Spleen (tissue), 7 donors: ENCODE results near the gene PHACTR1.

Experiments used
- CTCF ChIP-seq, 11 experiments: fragments of 200-600 bp in 7 of 11; fragments of 450-650 bp in 4 of 11; sonication (generic) in 4 of 11; IDR thresholded peaks in 8 of 11; conservative IDR thresholded peaks in 3 of 11; 1 replicate in 7 of 11; 2 replicates in 4 of 11; pipeline versions ENCODE4 v1.4.0 to v1.8.0; 2016 to 2021; ENCODE audit warnings: antibody characterized with exemption in 11 of 11, inconsistent platforms in 4 of 11, mild to moderate bottlenecking in 1 of 11
- POLR2A ChIP-seq, 3 donors: fragments of 450-650 bp; IDR thresholded peaks; one replicate each; pipeline ENCODE4 v1.5.1; 2017; ENCODE audit warnings: antibody characterized with exemption in 3 of 3, mild to moderate bottlenecking in 1 of 3
- donor health status: DM: no; HTN: no; CAD: no; lungs with moderate emphysema.
- donor health status: DM: no; HTN: no; CAD: no.
- donor health status: DM: no; HTN: no; CAD: no.

GRCh38 chr6:12980741-12981140, 264.2 kb downstream of the PHACTR1 start:
- no peak for TF ChIP-seq POLR2A (IDR thresholded peaks at IDR 0.05)
- no peak for TF ChIP-seq CTCF (IDR thresholded peaks at IDR 0.05 in 8 of 11, conservative IDR thresholded peaks at IDR 0.05 in 3 of 11)
